ENCODE results near the gene NRF1.
"Not testable (repeated sequence)": the region's sequence is repeated elsewhere in the genome, so short reads cannot be mapped to it uniquely, and the experiment has no call there.

NRF1 gene

DNA sequence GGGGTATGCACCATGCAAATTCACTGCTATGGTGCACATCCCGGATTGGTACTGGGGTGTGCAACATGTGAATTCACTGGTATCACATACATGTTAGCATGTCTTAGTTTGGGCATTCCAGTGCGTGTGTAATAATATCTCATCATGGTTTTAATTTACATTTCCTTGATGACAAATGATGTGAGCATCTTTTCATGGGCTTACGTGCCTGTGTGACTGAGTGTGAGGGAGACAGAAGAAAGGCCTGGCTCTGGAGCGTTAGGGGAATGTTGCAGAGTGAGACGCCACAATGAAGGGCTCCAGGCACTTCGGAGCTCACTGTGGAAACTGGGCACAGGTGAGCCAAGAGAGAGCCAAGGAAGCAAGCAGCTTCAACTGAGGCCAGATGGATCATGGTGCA is 178.6 kb downstream of the NRF1 start:
- TF ChIP-seq EZH2 (optimal IDR thresholded peaks at IDR 0.05; ENCODE audit: low read depth, low read length) (no peak), CTCF (IDR thresholded peaks at IDR 0.05; ENCODE audit: low read length) (no peak), EZH2phosphoT487 (IDR thresholded peaks at IDR 0.05; ENCODE audit: low read length) (no peak)

GRCh38 chr7:129792721-129793120 is 181.2 kb downstream of the NRF1 start:
- Histone ChIP-seq H3K27me3 (replicated peaks; ENCODE audit: insufficient read depth, low read length) (no peaks in the 10 kb centered on the region), H3K36me3 (replicated peaks; ENCODE audit: insufficient read depth, low read length) (no peaks in the 10 kb centered on the region), H3K27ac (ENCODE audit: low read length) (no peak overlapping the region), H3K9me3 (replicated peaks; ENCODE audit: insufficient read depth, low read length) (no peaks in the 10 kb centered on the region), H2AFZ (ENCODE audit: low read length) (no peak overlapping the region), H3K9me2 (replicated peaks; ENCODE audit: insufficient read depth, low read length) (no peaks in the 10 kb centered on the region), H3F3A (ENCODE audit: insufficient read depth, low read length) (no peaks in the 10 kb centered on the region), H3K4me2 (ENCODE audit: low read depth, low read length) (no peak overlapping the region), H3K9ac (ENCODE audit: low read length) (no peak overlapping the region), H3K4me1 (ENCODE audit: low read length) (no peaks in the 10 kb centered on the region), H3K79me2 (ENCODE audit: low read length) (no peaks in the 10 kb centered on the region), H3K4me3 (ENCODE audit: low read length) (no peak overlapping the region), H4K20me1 (ENCODE audit: insufficient read depth, low read length) (no peaks in the 10 kb centered on the region)
- TF ChIP-seq CTCF (IDR thresholded peaks at IDR 0.05; ENCODE audit: low read length) (no peak), EZH2phosphoT487 (IDR thresholded peaks at IDR 0.05; ENCODE audit: low read length) (no peak), EZH2 (optimal IDR thresholded peaks at IDR 0.05; ENCODE audit: low read depth, low read length) (no peak)
- no peak for DNase-seq

More for the DNA sequence above, 178.6 kb downstream of the NRF1 start:
- H3K9ac ChIP-seq (ENCODE audit: low read length) = no peak overlapping the region
- H2AFZ ChIP-seq (ENCODE audit: low read length) = no peak overlapping the region
- H3K4me1 ChIP-seq (ENCODE audit: low read length) = peaks cover 4% of the 10 kb centered on the region; the same call in 1 of the 2 replicates
- H3K9me2 ChIP-seq (replicated peaks; ENCODE audit: insufficient read depth, low read length) = no peaks in the 10 kb centered on the region
- no peak for DNase-seq
- H4K20me1 ChIP-seq (ENCODE audit: insufficient read depth, low read length) = no peaks in the 10 kb centered on the region
- 0 out of 2 replicates have a peak, but pooled peaks cover 3% of the 10 kb centered on the region for H3F3A ChIP-seq (ENCODE audit: insufficient read depth, low read length)
- no peaks in the 10 kb centered on the region for H3K36me3 ChIP-seq (replicated peaks; ENCODE audit: insufficient read depth, low read length)
- H3K27me3 ChIP-seq (replicated peaks; ENCODE audit: insufficient read depth, low read length) = peaks cover 10% of the 10 kb centered on the region
- H3K79me2 ChIP-seq (ENCODE audit: low read length) = no peaks in the 10 kb centered on the region
- H3K27ac ChIP-seq (ENCODE audit: low read length) = no peak overlapping the region
- no peak overlapping the region for H3K4me2 ChIP-seq (ENCODE audit: low read depth, low read length)
- no peaks in the 10 kb centered on the region for H3K9me3 ChIP-seq (replicated peaks; ENCODE audit: insufficient read depth, low read length)
- no peak overlapping the region for H3K4me3 ChIP-seq (ENCODE audit: low read length)

DNA sequence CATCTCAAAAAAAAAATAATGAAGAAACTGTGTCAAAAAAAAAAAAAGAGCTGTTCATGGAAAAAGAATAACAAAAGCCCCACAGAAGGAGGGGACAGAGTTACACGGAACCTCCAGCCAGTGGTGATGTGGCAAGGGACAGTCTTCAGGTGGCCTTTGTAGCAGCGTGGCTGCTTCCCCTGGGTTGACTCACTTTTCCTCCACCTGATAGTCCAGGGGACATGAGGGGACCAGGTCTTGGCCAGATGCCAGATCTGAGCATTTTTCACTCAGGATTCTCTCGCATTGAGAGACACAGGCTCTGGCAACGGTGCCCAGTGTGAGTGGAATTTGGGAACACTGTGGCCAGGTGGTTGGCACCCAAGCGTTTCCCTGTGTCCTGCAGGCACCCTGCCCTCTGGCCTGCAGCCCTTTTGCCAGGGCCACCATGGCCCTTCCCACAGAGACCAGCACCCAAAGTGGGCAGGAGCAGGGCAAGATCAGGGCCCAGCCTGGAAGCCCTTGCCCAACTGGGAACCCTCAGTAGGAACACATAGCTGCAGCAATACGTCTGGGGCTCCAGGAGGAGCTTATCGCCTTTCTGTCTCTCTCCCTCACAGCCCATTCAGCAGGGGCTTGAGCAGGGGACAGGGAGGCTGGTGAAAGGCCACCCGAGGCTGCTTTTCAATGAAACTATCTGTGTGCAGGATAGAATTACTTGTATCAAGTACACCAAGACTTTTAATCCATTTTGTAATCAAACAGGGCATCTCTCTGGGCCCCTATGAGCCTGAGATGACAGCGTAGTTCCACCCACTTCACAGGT is 182.2 kb downstream of the NRF1 start:
- H2AFZ ChIP-seq (ENCODE audit: low read length) = no peak overlapping the region
- no peaks in the 10 kb centered on the region for H3K36me3 ChIP-seq (replicated peaks; ENCODE audit: insufficient read depth, low read length)
- no peak overlapping the region for H3K27ac ChIP-seq (ENCODE audit: low read length)
- H3F3A ChIP-seq (ENCODE audit: insufficient read depth, low read length) = no peaks in the 10 kb centered on the region
- H3K9me2 ChIP-seq (replicated peaks; ENCODE audit: insufficient read depth, low read length) = no peaks in the 10 kb centered on the region
- H3K4me1 ChIP-seq (ENCODE audit: low read length) = no peaks in the 10 kb centered on the region
- no peaks in the 10 kb centered on the region for H3K9me3 ChIP-seq (replicated peaks; ENCODE audit: insufficient read depth, low read length)
- H4K20me1 ChIP-seq (ENCODE audit: insufficient read depth, low read length) = no peaks in the 10 kb centered on the region
- H3K27me3 ChIP-seq (replicated peaks; ENCODE audit: insufficient read depth, low read length) = no peaks in the 10 kb centered on the region
- no peak overlapping the region for H3K4me3 ChIP-seq (ENCODE audit: low read length)
- TF ChIP-seq EZH2 (optimal IDR thresholded peaks at IDR 0.05; ENCODE audit: low read depth, low read length) = no peak
- no peak for TF ChIP-seq EZH2phosphoT487 (IDR thresholded peaks at IDR 0.05; ENCODE audit: low read length)
- no peak for TF ChIP-seq CTCF (IDR thresholded peaks at IDR 0.05; ENCODE audit: low read length)
- no peaks in the 10 kb centered on the region for H3K79me2 ChIP-seq (ENCODE audit: low read length)
- no peak for DNase-seq
- no peak overlapping the region for H3K9ac ChIP-seq (ENCODE audit: low read length)
- H3K4me2 ChIP-seq (ENCODE audit: low read depth, low read length) = no peak overlapping the region

GRCh38 chr7:129794461-129794860 is 182.9 kb downstream of the NRF1 start:
- not testable (repeated sequence) for H3K4me1 ChIP-seq (ENCODE audit: low read length); H3K36me3 ChIP-seq (replicated peaks; ENCODE audit: insufficient read depth, low read length); H4K20me1 ChIP-seq (ENCODE audit: insufficient read depth, low read length); DNase-seq; H3K9me2 ChIP-seq (replicated peaks; ENCODE audit: insufficient read depth, low read length); H3K4me3 ChIP-seq (ENCODE audit: low read length); H2AFZ ChIP-seq (ENCODE audit: low read length); H3K79me2 ChIP-seq (ENCODE audit: low read length); H3K27ac ChIP-seq (ENCODE audit: low read length); H3K9ac ChIP-seq (ENCODE audit: low read length); H3K4me2 ChIP-seq (ENCODE audit: low read depth, low read length); H3F3A ChIP-seq (ENCODE audit: insufficient read depth, low read length); H3K9me3 ChIP-seq (replicated peaks; ENCODE audit: insufficient read depth, low read length); H3K27me3 ChIP-seq (replicated peaks; ENCODE audit: insufficient read depth, low read length)
